Peyer's patch (tissue), 4 donors: Measurements from ENCODE around the gene ARMH4.

Experiments
- POLR2A ChIP-seq, 2 donors: fragments of 450-650 bp; IDR thresholded peaks; one replicate each; pipeline ENCODE4 v1.5.1; 2017; ENCODE audit warnings: antibody characterized with exemption in 2 of 2, mild to moderate bottlenecking in 2 of 2, moderate library complexity in 2 of 2
- TF ChIP-seq, protein P1 (sequence below), 6 experiments: fragments of 450-650 bp in 4 of 6; fragments of 200-600 bp in 2 of 6; sonication (generic) in 1 of 6; IDR thresholded peaks; one replicate each; pipeline ENCODE4 v1.5.1; 2017 to 2019; ENCODE audit warnings: antibody characterized with exemption in 6 of 6, mild to moderate bottlenecking in 3 of 6, moderate library complexity in 1 of 6

DNA sequence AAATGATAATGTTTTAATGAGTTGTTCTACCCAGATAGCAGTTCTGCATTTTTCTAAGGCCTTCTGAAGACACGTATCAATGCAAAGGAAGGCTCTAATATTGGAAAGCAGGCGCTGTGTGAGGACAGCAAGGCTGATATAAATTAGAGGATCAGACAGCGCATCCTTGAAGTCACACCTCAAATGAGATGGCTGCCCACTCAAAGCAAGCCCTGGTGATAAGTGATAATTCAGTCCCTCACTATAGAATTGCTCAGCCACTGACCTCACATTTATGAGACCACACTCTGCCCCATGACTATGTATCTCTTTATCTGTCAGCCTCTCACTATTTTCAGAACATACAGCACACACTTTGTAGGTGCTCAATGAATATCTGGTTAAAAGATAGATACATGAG lies 62.4 kb downstream of the ARMH4 start:
- TF ChIP-seq, protein P1, sequence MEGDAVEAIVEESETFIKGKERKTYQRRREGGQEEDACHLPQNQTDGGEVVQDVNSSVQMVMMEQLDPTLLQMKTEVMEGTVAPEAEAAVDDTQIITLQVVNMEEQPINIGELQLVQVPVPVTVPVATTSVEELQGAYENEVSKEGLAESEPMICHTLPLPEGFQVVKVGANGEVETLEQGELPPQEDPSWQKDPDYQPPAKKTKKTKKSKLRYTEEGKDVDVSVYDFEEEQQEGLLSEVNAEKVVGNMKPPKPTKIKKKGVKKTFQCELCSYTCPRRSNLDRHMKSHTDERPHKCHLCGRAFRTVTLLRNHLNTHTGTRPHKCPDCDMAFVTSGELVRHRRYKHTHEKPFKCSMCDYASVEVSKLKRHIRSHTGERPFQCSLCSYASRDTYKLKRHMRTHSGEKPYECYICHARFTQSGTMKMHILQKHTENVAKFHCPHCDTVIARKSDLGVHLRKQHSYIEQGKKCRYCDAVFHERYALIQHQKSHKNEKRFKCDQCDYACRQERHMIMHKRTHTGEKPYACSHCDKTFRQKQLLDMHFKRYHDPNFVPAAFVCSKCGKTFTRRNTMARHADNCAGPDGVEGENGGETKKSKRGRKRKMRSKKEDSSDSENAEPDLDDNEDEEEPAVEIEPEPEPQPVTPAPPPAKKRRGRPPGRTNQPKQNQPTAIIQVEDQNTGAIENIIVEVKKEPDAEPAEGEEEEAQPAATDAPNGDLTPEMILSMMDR (IDR thresholded peaks at IDR 0.05): no peak
- no peak for TF ChIP-seq POLR2A (IDR thresholded peaks at IDR 0.05)
